HepG2 (cell line): ENCODE measurements around the gene HNRNPA1L2. TPM values are rescaled to one million over a fixed set of nuclear protein-coding genes. Genes with fewer than 3 reads are reported as not detected.

Experiments used
- CHD2 ChIP-seq: IDR thresholded peaks from 2 replicates; pipeline ENCODE4 v1.6.1; 2011; ENCODE audit warnings: low read depth, low read length, improper control_type of control experiment
- CSRNP1 ChIP-seq: sonication (generic); formaldehyde crosslinking; IDR thresholded peaks from 2 replicates; pipeline ENCODE4 v1.8.1; 2023; ENCODE audit warnings: mild to moderate bottlenecking, missing genetic modification reagents
- CTCF ChIP-seq: sonication (generic); formaldehyde crosslinking; IDR thresholded peaks from 2 replicates; pipeline ENCODE4 v1.5.0; 2020; ENCODE audit warnings: mild to moderate bottlenecking, missing genetic modification reagents, moderate library complexity
- HNF1A ChIP-seq, 2 experiments: sonication (generic) in 1 of 2; formaldehyde crosslinking in 1 of 2; IDR thresholded peaks; 2 replicates each; pipeline versions ENCODE4 v1.4.0 to v1.6.1; 2016 to 2020; ENCODE audit warnings: borderline replicate concordance in 1 of 2, low read depth in 1 of 2, mild to moderate bottlenecking in 1 of 2, missing genetic modification reagents in 1 of 2
- HOXA3 ChIP-seq: sonication (generic); formaldehyde crosslinking; IDR thresholded peaks from 2 replicates; pipeline ENCODE4 v1.5.0; 2020; ENCODE audit warnings: missing genetic modification reagents
- MEIS2 ChIP-seq: sonication (generic); formaldehyde crosslinking; IDR thresholded peaks from 2 replicates; pipeline ENCODE4 v1.9.0; 2021; ENCODE audit warnings: mild to moderate bottlenecking, missing genetic modification reagents
- RNF219 ChIP-seq: sonication (generic); formaldehyde crosslinking; IDR thresholded peaks from 2 replicates; pipeline ENCODE4 v1.5.0; 2020; ENCODE audit warnings: mild to moderate bottlenecking, missing genetic modification reagents
- WIZ ChIP-seq: sonication (generic); formaldehyde crosslinking; IDR thresholded peaks from 2 replicates; pipeline ENCODE4 v1.5.1; 2020; ENCODE audit warnings: mild to moderate bottlenecking, missing genetic modification reagents
- ZNF124 ChIP-seq: sonication (generic); formaldehyde crosslinking; IDR thresholded peaks from 2 replicates; pipeline ENCODE4 v1.4.0; 2020; ENCODE audit warnings: missing genetic modification reagents
- ZNF572 ChIP-seq: sonication (generic); formaldehyde crosslinking; IDR thresholded peaks from 2 replicates; pipeline ENCODE4 v1.5.1; 2020; ENCODE audit warnings: mild to moderate bottlenecking, missing genetic modification reagents
- ZNF737 ChIP-seq: sonication (generic); formaldehyde crosslinking; IDR thresholded peaks from 2 replicates; pipeline ENCODE4 v1.5.0; 2020; ENCODE audit warnings: missing genetic modification reagents, mild to moderate bottlenecking, borderline replicate concordance
- polyA plus RNA-seq, 8 experiments: library from polyadenylated mRNA; depleted of rRNA in 3 of 8; stranded (reverse) in 7 of 8; unstranded in 1 of 8; fragments of >200 nt; fragmentation: Illumina TruSeq in 4 of 8; extraction: Trizol in 4 of 8; gene quantifications; 2 replicates each; pipeline versions ENCODE4 v1.2.1 to v1.2.3, GENCODE V29; 2011 to 2016; ENCODE audit warnings: low read depth in 4 of 8, missing spikeins in 1 of 8, mixed read lengths in 1 of 8; ENCODE audit not compliant: insufficient read depth in 1 of 8
- total RNA-seq, 5 experiments: library from RNA; depleted of rRNA; stranded (reverse); fragments of >200 nt; fragmentation: Illumina TruSeq; extraction: Trizol; gene quantifications; 2 replicates each; pipeline ENCODE4 v1.2.3, GENCODE V29; 2016; ENCODE audit warnings: low read depth in 1 of 5
- TF ChIP-seq, protein P1 (sequence below): sonication (generic); formaldehyde crosslinking; IDR thresholded peaks from 2 replicates; pipeline ENCODE4 v1.4.0; 2020; ENCODE audit warnings: missing genetic modification reagents, mild to moderate bottlenecking, borderline replicate concordance
- TF ChIP-seq, protein P2 (sequence below): sonication (generic); formaldehyde crosslinking; IDR thresholded peaks from 2 replicates; pipeline ENCODE4 v1.4.0; 2020; ENCODE audit warnings: missing genetic modification reagents

The HNRNPA1L2 gene
- total and polyA plus RNA-seq, 2 of the 13 experiments (the other 11 are each of a cell fraction or from before 2014, with no cell fraction given): 3.6 to 7.1 TPM

DNA sequence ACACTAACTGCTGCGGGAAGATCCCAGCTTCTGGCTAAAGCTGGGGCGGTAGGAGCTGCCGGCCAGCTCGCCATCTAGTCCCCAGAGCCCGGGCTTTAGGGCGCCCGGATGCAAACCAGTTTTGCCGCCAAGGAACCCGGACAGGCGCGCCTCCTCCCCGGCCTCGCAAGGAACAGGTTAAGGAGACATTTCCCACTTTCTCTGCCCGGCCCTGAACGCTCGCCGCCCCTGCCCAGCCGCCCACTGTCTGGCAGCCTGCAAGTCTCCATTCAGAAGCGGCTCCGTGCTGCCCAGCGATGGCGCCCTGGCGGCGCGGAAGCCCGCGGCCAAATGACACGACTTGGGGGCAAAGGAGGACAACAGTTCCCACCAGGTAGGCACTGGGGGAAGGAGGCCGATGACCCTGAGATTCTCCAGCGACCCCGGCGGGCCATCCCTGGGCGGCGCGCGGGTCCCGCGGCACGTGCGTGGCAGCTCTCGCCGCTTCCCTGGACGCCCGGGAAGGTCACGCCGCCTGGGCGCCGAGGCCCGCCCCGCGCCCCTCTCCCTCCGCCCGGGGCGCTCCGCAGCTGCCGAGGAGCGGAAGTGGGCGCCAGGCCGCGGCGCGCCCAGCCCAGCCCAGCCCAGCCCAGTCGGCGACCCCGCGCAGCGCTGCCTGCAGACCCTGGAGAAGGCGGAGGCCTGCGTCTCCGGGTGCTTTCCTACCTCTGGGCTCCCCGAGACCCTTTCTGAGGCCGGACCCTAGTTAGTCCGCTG lies 42.2 kb upstream of the HNRNPA1L2 start (continued):
- TF ChIP-seq HNF1A (IDR thresholded peaks at IDR 0.05; ENCODE audit: low read depth): no peak
- no peak for TF ChIP-seq HNF1A (CRISPR knock-in tag; IDR thresholded peaks at IDR 0.05; ENCODE audit: borderline replicate concordance)
- no peak for TF ChIP-seq CHD2
- peak; percentile 25; the same call in 1 of the 2 replicates for TF ChIP-seq CTCF (CRISPR knock-in tag)
- no peak for TF ChIP-seq RNF219 (CRISPR knock-in tag)
- no peak for TF ChIP-seq CSRNP1 (CRISPR knock-in tag)
- TF ChIP-seq MEIS2 (CRISPR knock-in tag): no peak
- TF ChIP-seq ZNF124 (CRISPR knock-in tag): no peak
- TF ChIP-seq, protein P1, sequence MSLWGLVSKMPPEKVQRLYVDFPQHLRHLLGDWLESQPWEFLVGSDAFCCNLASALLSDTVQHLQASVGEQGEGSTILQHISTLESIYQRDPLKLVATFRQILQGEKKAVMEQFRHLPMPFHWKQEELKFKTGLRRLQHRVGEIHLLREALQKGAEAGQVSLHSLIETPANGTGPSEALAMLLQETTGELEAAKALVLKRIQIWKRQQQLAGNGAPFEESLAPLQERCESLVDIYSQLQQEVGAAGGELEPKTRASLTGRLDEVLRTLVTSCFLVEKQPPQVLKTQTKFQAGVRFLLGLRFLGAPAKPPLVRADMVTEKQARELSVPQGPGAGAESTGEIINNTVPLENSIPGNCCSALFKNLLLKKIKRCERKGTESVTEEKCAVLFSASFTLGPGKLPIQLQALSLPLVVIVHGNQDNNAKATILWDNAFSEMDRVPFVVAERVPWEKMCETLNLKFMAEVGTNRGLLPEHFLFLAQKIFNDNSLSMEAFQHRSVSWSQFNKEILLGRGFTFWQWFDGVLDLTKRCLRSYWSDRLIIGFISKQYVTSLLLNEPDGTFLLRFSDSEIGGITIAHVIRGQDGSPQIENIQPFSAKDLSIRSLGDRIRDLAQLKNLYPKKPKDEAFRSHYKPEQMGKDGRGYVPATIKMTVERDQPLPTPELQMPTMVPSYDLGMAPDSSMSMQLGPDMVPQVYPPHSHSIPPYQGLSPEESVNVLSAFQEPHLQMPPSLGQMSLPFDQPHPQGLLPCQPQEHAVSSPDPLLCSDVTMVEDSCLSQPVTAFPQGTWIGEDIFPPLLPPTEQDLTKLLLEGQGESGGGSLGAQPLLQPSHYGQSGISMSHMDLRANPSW (CRISPR knock-in tag): no peak
- TF ChIP-seq, protein P2, sequence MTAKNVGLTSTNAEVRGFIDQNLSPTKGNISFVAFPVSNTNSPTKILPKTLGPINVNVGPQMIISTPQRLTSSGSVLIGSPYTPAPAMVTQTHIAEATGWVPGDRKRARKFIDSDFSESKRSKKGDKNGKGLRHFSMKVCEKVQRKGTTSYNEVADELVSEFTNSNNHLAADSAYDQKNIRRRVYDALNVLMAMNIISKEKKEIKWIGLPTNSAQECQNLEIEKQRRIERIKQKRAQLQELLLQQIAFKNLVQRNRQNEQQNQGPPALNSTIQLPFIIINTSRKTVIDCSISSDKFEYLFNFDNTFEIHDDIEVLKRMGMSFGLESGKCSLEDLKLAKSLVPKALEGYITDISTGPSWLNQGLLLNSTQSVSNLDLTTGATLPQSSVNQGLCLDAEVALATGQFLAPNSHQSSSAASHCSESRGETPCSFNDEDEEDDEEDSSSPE (CRISPR knock-in tag): peak; percentile 49; the same call in 1 of the 2 replicates
- TF ChIP-seq WIZ (CRISPR knock-in tag): no peak
- TF ChIP-seq ZNF737 (CRISPR knock-in tag): no peak
- peak; percentile 70 for TF ChIP-seq HOXA3
- no peak for TF ChIP-seq ZNF572 (CRISPR knock-in tag)
